ENCODE data around the gene DXO. TPM values are rescaled to one million over a fixed set of nuclear protein-coding genes. Genes with fewer than 3 reads are reported as not detected.
A peak's percentile ranks its signal among the peaks of the same experiment; 100 is the strongest.

Gene DXO
- total and polyA plus RNA-seq, 4 donors = 4.5 to 11.0 (median 9.3) TPM

DNA sequence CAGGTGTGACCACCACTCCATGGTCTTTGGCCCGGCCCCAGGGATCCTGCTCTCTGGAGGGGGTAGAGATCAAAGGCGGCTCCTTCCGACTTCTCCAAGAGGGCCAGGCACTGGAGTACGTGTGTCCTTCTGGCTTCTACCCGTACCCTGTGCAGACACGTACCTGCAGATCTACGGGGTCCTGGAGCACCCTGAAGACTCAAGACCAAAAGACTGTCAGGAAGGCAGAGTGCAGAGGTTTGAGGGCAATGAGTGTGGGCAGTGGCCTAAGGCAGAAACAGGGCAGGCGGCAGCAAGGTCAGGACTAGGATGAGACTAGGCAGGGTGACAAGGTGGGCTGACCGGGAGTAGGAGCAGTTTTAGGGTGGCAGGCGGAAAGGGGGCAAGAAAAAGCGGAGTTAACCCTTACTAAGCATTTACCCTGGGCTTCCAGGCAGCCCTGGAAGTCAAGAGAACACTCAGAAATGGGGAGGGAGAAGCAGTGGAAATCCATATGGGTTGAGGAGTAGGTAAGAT lies 25.5 kb downstream of the DXO start:
- no peak for DNase-seq (ENCODE audit: low spot score)
- H3K27me3 ChIP-seq (ENCODE audit: control insufficient read depth in 4 of 4, insufficient read depth in 4 of 4, low read length in 3 of 4) = no peaks in the 10 kb centered on the region
- H3K9ac ChIP-seq (ENCODE audit: low read depth in 1 of 2, low read length in 2 of 2) = peak overlapping the region; percentile 80 to 96
- peak overlapping the region; percentile 71 to 93 for H3K27ac ChIP-seq (ENCODE audit: low read depth in 1 of 2, low read length in 2 of 2)
- H3K36me3 ChIP-seq (ENCODE audit: control insufficient read depth in 4 of 4, insufficient read depth in 3 of 4, low read depth in 1 of 4, low read length in 3 of 4) = peaks cover 2 to 51% (median 40%) of the 10 kb centered on the region in 4 donors
- peak overlapping the region; percentile 64 to 97 (median 81) for H3K4me3 ChIP-seq (ENCODE audit: low read depth in 1 of 3, low read length in 3 of 3)
- no peak for TF ChIP-seq HNF4A (conservative IDR thresholded peaks at IDR 0.05)
- TF ChIP-seq NR2F2 (IDR thresholded peaks at IDR 0.05) = no peak
- TF ChIP-seq TAF1 (conservative IDR thresholded peaks at IDR 0.05) = no peak
- TF ChIP-seq, protein P1, sequence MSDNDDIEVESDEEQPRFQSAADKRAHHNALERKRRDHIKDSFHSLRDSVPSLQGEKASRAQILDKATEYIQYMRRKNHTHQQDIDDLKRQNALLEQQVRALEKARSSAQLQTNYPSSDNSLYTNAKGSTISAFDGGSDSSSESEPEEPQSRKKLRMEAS (IDR thresholded peaks at IDR 0.05) = no peak
- TF ChIP-seq GABPA (IDR thresholded peaks at IDR 0.05 in 1 of 2, conservative IDR thresholded peaks at IDR 0.05 in 1 of 2) = no peak
- TF ChIP-seq, protein P2, sequence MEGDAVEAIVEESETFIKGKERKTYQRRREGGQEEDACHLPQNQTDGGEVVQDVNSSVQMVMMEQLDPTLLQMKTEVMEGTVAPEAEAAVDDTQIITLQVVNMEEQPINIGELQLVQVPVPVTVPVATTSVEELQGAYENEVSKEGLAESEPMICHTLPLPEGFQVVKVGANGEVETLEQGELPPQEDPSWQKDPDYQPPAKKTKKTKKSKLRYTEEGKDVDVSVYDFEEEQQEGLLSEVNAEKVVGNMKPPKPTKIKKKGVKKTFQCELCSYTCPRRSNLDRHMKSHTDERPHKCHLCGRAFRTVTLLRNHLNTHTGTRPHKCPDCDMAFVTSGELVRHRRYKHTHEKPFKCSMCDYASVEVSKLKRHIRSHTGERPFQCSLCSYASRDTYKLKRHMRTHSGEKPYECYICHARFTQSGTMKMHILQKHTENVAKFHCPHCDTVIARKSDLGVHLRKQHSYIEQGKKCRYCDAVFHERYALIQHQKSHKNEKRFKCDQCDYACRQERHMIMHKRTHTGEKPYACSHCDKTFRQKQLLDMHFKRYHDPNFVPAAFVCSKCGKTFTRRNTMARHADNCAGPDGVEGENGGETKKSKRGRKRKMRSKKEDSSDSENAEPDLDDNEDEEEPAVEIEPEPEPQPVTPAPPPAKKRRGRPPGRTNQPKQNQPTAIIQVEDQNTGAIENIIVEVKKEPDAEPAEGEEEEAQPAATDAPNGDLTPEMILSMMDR (IDR thresholded peaks at IDR 0.05; ENCODE audit: low read depth, low read length, missing input control) = no peak
- TF ChIP-seq, protein P3, sequence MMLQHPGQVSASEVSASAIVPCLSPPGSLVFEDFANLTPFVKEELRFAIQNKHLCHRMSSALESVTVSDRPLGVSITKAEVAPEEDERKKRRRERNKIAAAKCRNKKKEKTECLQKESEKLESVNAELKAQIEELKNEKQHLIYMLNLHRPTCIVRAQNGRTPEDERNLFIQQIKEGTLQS (IDR thresholded peaks at IDR 0.05) = no peak
- TF ChIP-seq HNF4G (IDR thresholded peaks at IDR 0.05) = no peak
- no peak for TF ChIP-seq YY1 (IDR thresholded peaks at IDR 0.05)
- TF ChIP-seq SP1 (IDR thresholded peaks at IDR 0.05) = no peak
- TF ChIP-seq, protein P4, sequence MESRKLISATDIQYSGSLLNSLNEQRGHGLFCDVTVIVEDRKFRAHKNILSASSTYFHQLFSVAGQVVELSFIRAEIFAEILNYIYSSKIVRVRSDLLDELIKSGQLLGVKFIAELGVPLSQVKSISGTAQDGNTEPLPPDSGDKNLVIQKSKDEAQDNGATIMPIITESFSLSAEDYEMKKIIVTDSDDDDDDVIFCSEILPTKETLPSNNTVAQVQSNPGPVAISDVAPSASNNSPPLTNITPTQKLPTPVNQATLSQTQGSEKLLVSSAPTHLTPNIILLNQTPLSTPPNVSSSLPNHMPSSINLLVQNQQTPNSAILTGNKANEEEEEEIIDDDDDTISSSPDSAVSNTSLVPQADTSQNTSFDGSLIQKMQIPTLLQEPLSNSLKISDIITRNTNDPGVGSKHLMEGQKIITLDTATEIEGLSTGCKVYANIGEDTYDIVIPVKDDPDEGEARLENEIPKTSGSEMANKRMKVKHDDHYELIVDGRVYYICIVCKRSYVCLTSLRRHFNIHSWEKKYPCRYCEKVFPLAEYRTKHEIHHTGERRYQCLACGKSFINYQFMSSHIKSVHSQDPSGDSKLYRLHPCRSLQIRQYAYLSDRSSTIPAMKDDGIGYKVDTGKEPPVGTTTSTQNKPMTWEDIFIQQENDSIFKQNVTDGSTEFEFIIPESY (IDR thresholded peaks at IDR 0.05) = no peak
- TF ChIP-seq RAD21 (IDR thresholded peaks at IDR 0.05) = no peak
- 32% methylated on average over 11 of the region's 11 CpGs for WGBS
- peaks cover 7 to 59% (median 34%) of the 10 kb centered on the region in 4 donors for H3K4me1 ChIP-seq (ENCODE audit: control insufficient read depth in 4 of 4, insufficient read depth in 4 of 4, low read length in 3 of 4)
- H3K9me3 ChIP-seq (ENCODE audit: control insufficient read depth in 4 of 4, low read length in 3 of 4) = no peaks in the 10 kb centered on the region

DNA sequence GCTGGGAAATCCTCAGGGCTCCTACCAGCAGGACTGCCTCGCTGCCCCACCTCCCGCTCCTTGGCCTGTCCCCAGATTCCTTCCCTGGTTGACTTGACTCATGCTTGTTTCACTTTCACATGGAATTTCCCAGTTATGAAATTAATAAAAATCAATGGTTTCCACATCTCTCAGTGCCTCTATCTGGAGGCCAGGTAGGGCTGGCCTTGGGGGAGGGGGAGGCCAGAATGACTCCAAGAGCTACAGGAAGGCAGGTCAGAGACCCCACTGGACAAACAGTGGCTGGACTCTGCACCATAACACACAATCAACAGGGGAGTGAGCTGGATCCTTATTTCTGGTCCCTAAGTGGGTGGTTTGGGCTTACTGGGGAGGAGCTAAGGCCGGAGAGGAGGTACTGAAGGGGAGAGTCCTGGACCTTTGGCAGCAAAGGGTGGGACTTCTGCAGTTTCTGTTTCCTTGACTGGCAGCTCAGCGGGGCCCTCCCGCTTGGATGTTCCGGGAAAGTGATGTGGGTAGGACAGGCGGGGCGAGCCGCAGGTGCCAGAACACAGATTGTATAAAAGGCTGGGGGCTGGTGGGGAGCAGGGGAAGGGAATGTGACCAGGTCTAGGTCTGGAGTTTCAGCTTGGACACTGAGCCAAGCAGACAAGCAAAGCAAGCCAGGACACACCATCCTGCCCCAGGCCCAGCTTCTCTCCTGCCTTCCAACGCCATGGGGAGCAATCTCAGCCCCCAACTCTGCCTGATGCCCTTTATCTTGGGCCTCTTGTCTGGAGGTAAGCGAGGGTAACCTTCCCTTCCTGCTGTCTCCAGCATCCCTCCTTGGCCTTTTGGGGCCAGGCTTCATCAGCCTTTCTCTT lies 26.2 kb downstream of the DXO start, which contains the start of gene CFB:
CFB (plus strand) TSS at position 589 of the 863 bp plus-strand sequence; CDS start at position 716, 127 bp downstream.
- Histone ChIP-seq H3K36me3 (ENCODE audit: control insufficient read depth in 4 of 4, insufficient read depth in 3 of 4, low read depth in 1 of 4, low read length in 3 of 4) (peaks cover 2 to 52% (median 36%) of the 10 kb centered on the region in 4 donors), H3K9me3 (ENCODE audit: control insufficient read depth in 4 of 4, low read length in 3 of 4) (no peaks in the 10 kb centered on the region), H3K27ac (ENCODE audit: low read depth in 1 of 2, low read length in 2 of 2) (peak within 1 kb of the TSS; percentile 78 to 93), H3K27me3 (ENCODE audit: control insufficient read depth in 4 of 4, insufficient read depth in 4 of 4, low read length in 3 of 4) (no peaks in the 10 kb centered on the region), H3K4me3 (ENCODE audit: low read depth in 1 of 3, low read length in 3 of 3) (peak within 1 kb of the TSS; percentile 64 to 97 (median 81)), H3K9ac (ENCODE audit: low read depth in 1 of 2, low read length in 2 of 2) (peak within 1 kb of the TSS; percentile 80 to 96), H3K4me1 (ENCODE audit: control insufficient read depth in 4 of 4, insufficient read depth in 4 of 4, low read length in 3 of 4) (peaks cover 7 to 59% (median 34%) of the 10 kb centered on the region in 4 donors)
- 15% methylated on average over 11 of the region's 11 CpGs for WGBS
- peak; percentile 68 for DNase-seq (ENCODE audit: low spot score)
- TF ChIP-seq TAF1 (conservative IDR thresholded peaks at IDR 0.05) = peak; percentile 94
- peak; percentile 94 for TF ChIP-seq FOXA1 (IDR thresholded peaks at IDR 0.05)
- peak; percentile 89 for TF ChIP-seq NR2F2 (IDR thresholded peaks at IDR 0.05)
- TF ChIP-seq, protein P3 (IDR thresholded peaks at IDR 0.05) = peak; percentile 82
- TF ChIP-seq, protein P1 (IDR thresholded peaks at IDR 0.05) = peak; percentile 94
- TF ChIP-seq, protein P4 (IDR thresholded peaks at IDR 0.05) = peak; percentile 94
- TF ChIP-seq FOXA2 (IDR thresholded peaks at IDR 0.05) = peak; percentile 90
- peak; percentile 89 to 90 for TF ChIP-seq JUND (IDR thresholded peaks at IDR 0.05)
- TF ChIP-seq, protein P2 (IDR thresholded peaks at IDR 0.05; ENCODE audit: low read depth, low read length, missing input control) = no peak
